Cardiac fibroblast (primary cell): ENCODE measurements around the gene AP1M1.

Experiments used
- DNase-seq, 2 donors: peaks; one replicate each; pipeline versions ENCODE4 v3.0.0 to v3.0.0-alpha.2; 2010; ENCODE audit warnings: low read depth in 2 of 2
- H3K4me3 ChIP-seq, 2 donors: replicated peaks in 1 of 2; 1 replicate in 1 of 2; 2 replicates in 1 of 2; pipeline ENCODE4 v1.5.1; 2011; ENCODE audit warnings: low read depth in 2 of 2, low read length in 2 of 2, mild to moderate bottlenecking in 2 of 2, moderate library complexity in 1 of 2
- CTCF ChIP-seq: IDR thresholded peaks from one replicate; pipeline ENCODE4 v1.5.1; 2011; ENCODE audit warnings: low read depth, mild to moderate bottlenecking, low read length, inconsistent platforms

The AP1M1 gene

GRCh38 chr19:16232127-16232526, 34.4 kb downstream of the AP1M1 start:
- DNase-seq = no peak
- no peak for TF ChIP-seq CTCF
- no peak overlapping the region for H3K4me3 ChIP-seq

GRCh38 chr19:16232568-16232967, 34.9 kb downstream of the AP1M1 start:
- no peak overlapping the region for H3K4me3 ChIP-seq
- DNase-seq = no peak
- TF ChIP-seq CTCF = no peak

- DNase-seq = no peak
- TF ChIP-seq CTCF = no peak
- H3K4me3 ChIP-seq = no peak overlapping the region
Observed at GRCh38 chr19:16233081-16233776, 35.5 kb downstream of the AP1M1 start.

- no peak for TF ChIP-seq CTCF
- no peak for DNase-seq
Observed at GRCh38 chr19:16233836-16234551, 36.3 kb downstream of the AP1M1 start.

GRCh38 chr19:16234552-16235445, 37.1 kb downstream of the AP1M1 start:
- H3K4me3 ChIP-seq = no peak overlapping the region
- no peak for TF ChIP-seq CTCF
- DNase-seq = no peak

More at GRCh38 chr19:16233836-16234551, 36.3 kb downstream of the AP1M1 start:
- no peak overlapping the region for H3K4me3 ChIP-seq

- TF ChIP-seq CTCF = no peak
Observed at GRCh38 chr19:16235811-16236652, 38.3 kb downstream of the AP1M1 start.

More at GRCh38 chr19:16235811-16236652, 38.3 kb downstream of the AP1M1 start:
- no peak for DNase-seq
- no peak overlapping the region for H3K4me3 ChIP-seq
